ENCODE data around the gene NEXN. TPM values are rescaled to one million over a fixed set of nuclear protein-coding genes. Genes with fewer than 3 reads are reported as not detected.
A peak's percentile ranks its signal among the peaks of the same experiment; 100 is the strongest.
"Not testable (repeated sequence)": the region's sequence is repeated elsewhere in the genome, so short reads cannot be mapped to it uniquely, and the experiment has no call there.

The NEXN gene
- total RNA-seq, 1 experiment from 2014 or later: 1.4 TPM

GRCh38 chr1:77910116-77910515 lies 21.7 kb downstream of the NEXN start (continued):
- TF ChIP-seq AFF4 (CRISPR knock-in tag; IDR thresholded peaks at IDR 0.05; ENCODE audit: borderline replicate concordance): no peak
- no peak for TF ChIP-seq IRF2 (CRISPR knock-in tag; IDR thresholded peaks at IDR 0.05; ENCODE audit: borderline replicate concordance, low read depth)

- H3K36me3 Mint-ChIP-seq; H3K27ac Mint-ChIP-seq; DNase-seq (ENCODE audit: low spot score); POLR2A ChIA-PET; H3K27me3 Mint-ChIP-seq (ENCODE audit: low read depth); ATAC-seq; H3K4me1 Mint-ChIP-seq; H3K4me3 Mint-ChIP-seq; H3K9me3 Mint-ChIP-seq; CTCF ChIA-PET: not testable (repeated sequence)
Measured at GRCh38 chr1:77918918-77919317, 30.5 kb downstream of the NEXN start.

GRCh38 chr1:77925518-77925917 lies 37.1 kb downstream of the NEXN start:
- H3K27ac Mint-ChIP-seq: no peak overlapping the region
- H3K27me3 Mint-ChIP-seq (ENCODE audit: low read depth): no peaks in the 10 kb centered on the region
- no peaks in the 10 kb centered on the region for H3K4me1 Mint-ChIP-seq
- ChIA-PET POLR2A (no interaction called here), CTCF (interaction anchor here (1.1 kb wide), 1 partner anchor 127 kb away, joined by 3 read pairs; no protein-coding TSS in a partner anchor)
- no peak overlapping the region for H3K4me3 Mint-ChIP-seq
- no peaks in the 10 kb centered on the region for H3K9me3 Mint-ChIP-seq
- DNase-seq (ENCODE audit: low spot score) (no peak), ATAC-seq (no peak)
- TF ChIP-seq E2F5 (CRISPR knock-in tag; IDR thresholded peaks at IDR 0.05): no peak
- TF ChIP-seq HMGA2 (CRISPR knock-in tag; IDR thresholded peaks at IDR 0.05): peak; percentile 87
- no peaks in the 10 kb centered on the region for H3K36me3 Mint-ChIP-seq

GRCh38 chr1:77925956-77926355 lies 37.5 kb downstream of the NEXN start:
- POLR2A ChIA-PET: no interaction called here
- DNase-seq (ENCODE audit: low spot score) (no peak), ATAC-seq (no peak)
- no peaks in the 10 kb centered on the region for H3K4me1 Mint-ChIP-seq
- H3K27ac Mint-ChIP-seq: no peak overlapping the region
- no peaks in the 10 kb centered on the region for H3K36me3 Mint-ChIP-seq
- no peaks in the 10 kb centered on the region for H3K27me3 Mint-ChIP-seq (ENCODE audit: low read depth)
- H3K9me3 Mint-ChIP-seq: no peaks in the 10 kb centered on the region
- H3K4me3 Mint-ChIP-seq: no peak overlapping the region
- CTCF ChIA-PET: interaction anchor here (1.1 kb wide), 1 partner anchor 126 kb away, joined by 3 read pairs; no protein-coding TSS in a partner anchor
- TF ChIP-seq ESRRA (CRISPR knock-in tag; IDR thresholded peaks at IDR 0.05; ENCODE audit: borderline replicate concordance) (no peak), FOXP1 (CRISPR knock-in tag; IDR thresholded peaks at IDR 0.05; ENCODE audit: borderline replicate concordance) (no peak), CTCF (IDR thresholded peaks at IDR 0.05) (no peak), KAT7 (CRISPR knock-in tag; IDR thresholded peaks at IDR 0.05; ENCODE audit: borderline replicate concordance) (no peak), IRF2 (CRISPR knock-in tag; IDR thresholded peaks at IDR 0.05; ENCODE audit: borderline replicate concordance, low read depth) (no peak), ATF6 (CRISPR knock-in tag; IDR thresholded peaks at IDR 0.05) (no peak), ZNF263 (CRISPR knock-in tag; IDR thresholded peaks at IDR 0.05; ENCODE audit: low read depth) (no peak), E2F4 (CRISPR knock-in tag; IDR thresholded peaks at IDR 0.05; ENCODE audit: borderline replicate concordance, low read depth) (no peak), ZNF671 (CRISPR knock-in tag; IDR thresholded peaks at IDR 0.05) (no peak), CDX4 (CRISPR knock-in tag; IDR thresholded peaks at IDR 0.05; ENCODE audit: borderline replicate concordance) (no peak), ARID4B (CRISPR knock-in tag; IDR thresholded peaks at IDR 0.05; ENCODE audit: borderline replicate concordance) (no peak)
